Type B pancreatic cell (in vitro differentiated cells): Measurements from ENCODE around the gene FXN. TPM values are rescaled to one million over a fixed set of nuclear protein-coding genes. Genes with fewer than 3 reads are reported as not detected.

Experiments
- DNase-seq: peaks from one replicate; pipeline ENCODE4 v3.0.0; 2021; ENCODE audit warnings: mixed read lengths; ENCODE audit not compliant: unreplicated experiment; ENCODE audit errors: extremely low spot score
- H3K27ac Mint-ChIP-seq: 2 replicates; pipeline ENCODE4 v1.8.0; 2021; ENCODE audit warnings: mild to moderate bottlenecking, mixed read lengths
- H3K27me3 Mint-ChIP-seq: 2 replicates; pipeline ENCODE4 v1.8.0; 2021; ENCODE audit warnings: mixed read lengths
- H3K36me3 Mint-ChIP-seq: 2 replicates; pipeline ENCODE4 v1.8.0; 2021; ENCODE audit warnings: mixed read lengths
- H3K4me1 Mint-ChIP-seq: one replicate; pipeline ENCODE4 v1.8.0; 2021; ENCODE audit warnings: mixed read lengths; ENCODE audit not compliant: unreplicated experiment
- H3K4me3 Mint-ChIP-seq: 2 replicates; pipeline ENCODE4 v1.8.0; 2021; ENCODE audit warnings: mild to moderate bottlenecking, mixed read lengths
- H3K9me3 Mint-ChIP-seq: 2 replicates; pipeline ENCODE4 v1.8.0; 2021; ENCODE audit warnings: mixed read lengths
- total RNA-seq: library from RNA; stranded (reverse); gene quantifications from 2 replicates; pipeline ENCODE4 v1.2.1, GENCODE V29; 2021; ENCODE audit warnings: low replicate concordance
- TF ChIP-seq, protein P1 (sequence below): fragments of 200-600 bp; sonication (generic); conservative IDR thresholded peaks from 2 replicates; pipeline ENCODE4 v1.5.0; 2021; ENCODE audit warnings: antibody characterized with exemption, mild to moderate bottlenecking

FXN gene
- total RNA-seq, 1 donor from 2014 or later = 22.0 TPM

DNA sequence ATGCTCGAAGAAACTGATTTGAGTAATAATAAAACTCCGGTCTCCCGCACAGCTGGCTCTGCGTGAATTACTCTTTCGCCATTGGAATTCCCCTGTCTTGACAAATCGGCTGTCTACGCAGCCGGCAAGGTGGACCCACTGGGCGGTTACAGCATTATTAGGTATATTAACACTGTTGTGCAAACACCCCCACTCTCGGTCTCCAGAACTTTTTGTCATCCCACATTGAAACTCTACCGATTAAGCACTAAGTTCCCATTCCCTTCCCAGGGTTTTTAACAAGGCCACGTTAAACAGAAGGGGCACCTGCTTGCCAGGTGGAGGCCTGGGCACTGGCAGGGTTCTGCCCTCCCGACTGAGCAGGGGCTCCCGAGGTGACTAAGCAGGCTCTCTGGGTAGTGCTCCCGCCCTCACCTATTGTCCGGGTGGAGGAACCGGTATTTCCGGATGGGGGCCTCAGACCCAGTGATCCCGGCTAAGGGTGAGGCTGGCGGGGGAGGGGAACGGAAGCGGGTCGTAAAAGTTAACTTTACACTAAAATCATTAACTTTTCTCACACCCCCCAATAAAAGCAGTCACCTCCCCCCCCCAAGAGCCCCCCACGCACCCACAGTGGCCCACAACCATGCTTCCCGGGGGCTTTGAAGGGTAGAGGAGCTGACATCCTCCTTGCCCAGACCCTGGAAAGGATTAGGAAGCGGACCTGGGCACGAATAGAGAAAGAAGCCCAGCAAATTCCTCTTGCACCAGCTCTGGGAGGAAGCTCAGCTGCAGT lies 85.0 kb downstream of the FXN start:
- peak overlapping the region; percentile 89 for H3K4me3 Mint-ChIP-seq
- TF ChIP-seq, protein P1, sequence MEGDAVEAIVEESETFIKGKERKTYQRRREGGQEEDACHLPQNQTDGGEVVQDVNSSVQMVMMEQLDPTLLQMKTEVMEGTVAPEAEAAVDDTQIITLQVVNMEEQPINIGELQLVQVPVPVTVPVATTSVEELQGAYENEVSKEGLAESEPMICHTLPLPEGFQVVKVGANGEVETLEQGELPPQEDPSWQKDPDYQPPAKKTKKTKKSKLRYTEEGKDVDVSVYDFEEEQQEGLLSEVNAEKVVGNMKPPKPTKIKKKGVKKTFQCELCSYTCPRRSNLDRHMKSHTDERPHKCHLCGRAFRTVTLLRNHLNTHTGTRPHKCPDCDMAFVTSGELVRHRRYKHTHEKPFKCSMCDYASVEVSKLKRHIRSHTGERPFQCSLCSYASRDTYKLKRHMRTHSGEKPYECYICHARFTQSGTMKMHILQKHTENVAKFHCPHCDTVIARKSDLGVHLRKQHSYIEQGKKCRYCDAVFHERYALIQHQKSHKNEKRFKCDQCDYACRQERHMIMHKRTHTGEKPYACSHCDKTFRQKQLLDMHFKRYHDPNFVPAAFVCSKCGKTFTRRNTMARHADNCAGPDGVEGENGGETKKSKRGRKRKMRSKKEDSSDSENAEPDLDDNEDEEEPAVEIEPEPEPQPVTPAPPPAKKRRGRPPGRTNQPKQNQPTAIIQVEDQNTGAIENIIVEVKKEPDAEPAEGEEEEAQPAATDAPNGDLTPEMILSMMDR = no peak
- peaks cover 23% of the 10 kb centered on the region for H3K4me1 Mint-ChIP-seq
- H3K27ac Mint-ChIP-seq = peak overlapping the region; percentile 99
- no peaks in the 10 kb centered on the region for H3K36me3 Mint-ChIP-seq
- H3K9me3 Mint-ChIP-seq = no peaks in the 10 kb centered on the region
- peaks cover 27% of the 10 kb centered on the region for H3K27me3 Mint-ChIP-seq
- peak; percentile 77 for DNase-seq

DNA sequence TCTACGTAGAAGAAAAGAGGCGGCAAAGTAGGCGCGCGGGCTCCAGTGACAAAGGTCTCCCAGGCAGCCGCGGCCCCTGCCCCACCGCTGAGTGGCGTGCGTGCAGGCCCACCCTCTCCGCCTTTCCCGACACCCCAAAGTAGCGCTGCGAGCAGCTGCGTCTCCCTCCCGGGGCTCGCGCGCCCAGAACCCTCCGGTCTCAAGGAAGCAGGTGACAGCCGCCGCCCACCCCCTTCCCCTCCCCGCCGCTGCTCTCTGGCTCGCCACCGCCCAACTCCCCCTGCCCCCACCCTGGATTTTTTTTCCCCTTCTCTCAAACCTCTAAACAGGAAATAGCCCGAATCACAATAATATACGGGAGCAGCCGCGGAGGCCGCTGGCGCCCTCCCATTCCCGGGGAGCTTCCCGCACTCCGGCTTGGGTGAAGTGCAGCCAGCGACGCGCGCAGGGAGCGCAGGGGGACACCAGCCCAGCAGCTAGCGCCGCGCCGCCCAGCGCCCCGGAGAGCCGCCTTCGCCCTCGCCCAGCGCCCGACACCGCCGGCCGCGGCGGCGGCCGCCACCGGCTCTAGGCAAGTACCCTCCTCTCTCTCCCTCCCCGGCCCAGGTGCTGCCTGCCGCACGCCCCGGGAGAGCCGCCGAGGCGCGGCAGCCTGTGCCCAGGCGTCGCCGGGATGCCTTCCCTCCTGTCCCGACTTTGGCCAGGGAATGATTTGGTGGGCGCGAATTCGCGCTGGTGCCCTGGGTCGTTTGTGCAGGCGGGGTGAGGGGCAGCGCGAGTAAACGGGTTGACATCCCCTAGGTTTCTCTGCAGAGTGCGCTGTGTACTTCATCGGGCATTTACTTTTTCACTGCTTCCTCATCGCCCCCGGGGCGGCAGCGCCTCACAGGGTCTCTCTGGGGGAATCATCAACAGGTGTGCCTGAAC lies 85.9 kb downstream of the FXN start:
- Mint-ChIP-seq H3K4me3 (peak overlapping the region; percentile 96), H3K4me1 (peaks cover 20% of the 10 kb centered on the region), H3K36me3 (no peaks in the 10 kb centered on the region), H3K9me3 (no peaks in the 10 kb centered on the region), H3K27ac (peak overlapping the region; percentile 99), H3K27me3 (peaks cover 27% of the 10 kb centered on the region)
- DNase-seq = no peak
- TF ChIP-seq, protein P1 = peak; percentile 57

DNA sequence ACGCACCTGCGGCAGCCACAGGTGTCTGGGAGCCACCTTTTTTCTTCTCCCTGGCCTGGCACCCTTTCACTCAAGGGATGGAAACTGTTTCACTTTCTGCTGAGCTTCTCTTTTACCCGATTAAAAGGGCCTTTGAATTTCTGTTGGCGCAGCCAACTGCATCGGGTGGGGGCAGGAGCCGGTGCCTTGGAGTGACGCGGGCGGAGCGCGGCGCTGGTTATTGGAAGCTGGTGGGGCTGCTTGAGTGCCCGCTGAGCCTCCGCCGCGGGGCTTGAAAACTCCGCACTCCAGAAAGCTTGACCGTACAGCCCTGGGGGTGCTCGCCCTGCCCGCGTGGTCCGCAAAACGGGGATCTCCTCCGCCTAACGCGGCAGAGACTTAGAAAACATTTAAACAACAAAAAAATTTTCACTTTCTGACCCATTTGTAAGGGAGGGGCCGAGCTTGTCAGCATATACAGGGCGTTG lies 86.6 kb downstream of the FXN start:
- peak overlapping the region; percentile 99 for H3K27ac Mint-ChIP-seq
- TF ChIP-seq, protein P1 = no peak
- H3K9me3 Mint-ChIP-seq = no peaks in the 10 kb centered on the region
- peaks cover 20% of the 10 kb centered on the region for H3K4me1 Mint-ChIP-seq
- peak overlapping the region; percentile 96 for H3K4me3 Mint-ChIP-seq
- no peaks in the 10 kb centered on the region for H3K36me3 Mint-ChIP-seq
- peaks cover 27% of the 10 kb centered on the region for H3K27me3 Mint-ChIP-seq
- peak; percentile 78 for DNase-seq

DNA sequence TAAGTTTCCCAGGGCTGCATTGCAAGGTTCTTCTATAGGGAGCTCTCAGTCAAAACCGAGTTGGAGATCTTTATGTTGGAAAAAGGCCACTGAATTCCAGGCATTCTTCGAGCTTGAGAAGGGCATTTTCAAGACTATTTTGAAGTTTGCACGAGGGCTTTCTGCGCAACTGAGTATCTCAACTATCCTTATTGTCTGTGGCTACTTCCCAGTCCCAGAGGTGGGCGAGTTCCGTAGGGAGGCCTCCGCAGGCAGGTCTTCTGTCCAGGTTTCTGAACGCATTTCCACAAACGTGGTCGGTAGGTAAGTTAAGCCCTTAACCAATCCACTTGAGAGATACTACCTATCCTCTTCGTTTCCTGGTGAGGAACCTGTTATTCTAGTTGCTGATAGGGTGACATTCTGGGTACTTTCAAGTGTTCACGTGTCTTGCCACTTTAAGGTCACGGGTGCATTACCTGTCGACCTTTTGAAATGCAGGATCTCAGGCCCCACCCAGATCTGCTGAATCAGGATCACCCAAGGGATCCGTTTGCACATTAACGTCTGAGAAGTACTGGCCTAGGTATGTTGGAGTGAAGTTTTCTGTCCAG lies 87.1 kb downstream of the FXN start:
- no peak for DNase-seq
- H3K9me3 Mint-ChIP-seq = no peaks in the 10 kb centered on the region
- peaks cover 20% of the 10 kb centered on the region for H3K4me1 Mint-ChIP-seq
- H3K4me3 Mint-ChIP-seq = peak overlapping the region; percentile 96
- H3K27me3 Mint-ChIP-seq = peaks cover 27% of the 10 kb centered on the region
- TF ChIP-seq, protein P1 = no peak
- peak overlapping the region; percentile 99 for H3K27ac Mint-ChIP-seq
- H3K36me3 Mint-ChIP-seq = no peaks in the 10 kb centered on the region
